DND-41 (cell line): Measurements from ENCODE around the gene MEGF11.

ENCODE experiments used
- CTCF ChIP-seq: IDR thresholded peaks from 2 replicates; pipeline ENCODE4 v1.5.1; 2012; ENCODE audit warnings: borderline replicate concordance, low read length, moderate library complexity, mild to moderate bottlenecking; ENCODE audit not compliant: poor library complexity, severe bottlenecking; ENCODE audit errors: extremely low read depth
- EZH2 ChIP-seq: IDR thresholded peaks from 3 replicates; pipeline ENCODE4 v1.6.1; 2012; ENCODE audit warnings: borderline replicate concordance, low read depth, mild to moderate bottlenecking, moderate library complexity, low read length, inconsistent platforms; ENCODE audit not compliant: severe bottlenecking

GRCh38 chr15:66089509-66089908, 164.0 kb downstream of the MEGF11 start:
- no peak for TF ChIP-seq CTCF
- TF ChIP-seq EZH2, result no peak
